DOHH2 (cell line): Measurements from ENCODE around the gene RPN1.

Experiments used
- H3F3A ChIP-seq: fragments of 200-600 bp; sonication (generic), shearing (Covaris generic); 2 replicates; pipeline ENCODE4 v1.6.0; 2016; ENCODE audit warnings: antibody characterized with exemption, mild to moderate bottlenecking; ENCODE audit not compliant: control insufficient read depth, insufficient read depth
- H3K27ac ChIP-seq: fragments of 200-600 bp; sonication (generic); 2 replicates; pipeline ENCODE4 v1.5.1; 2014; ENCODE audit warnings: low read depth, mild to moderate bottlenecking, low read length, moderate library complexity
- H3K27me3 ChIP-seq: fragments of 200-600 bp; sonication (generic); 2 replicates; pipeline ENCODE4 v1.6.1; 2014; ENCODE audit warnings: mild to moderate bottlenecking, low read length, mixed read lengths; ENCODE audit not compliant: control insufficient read depth
- H3K36me3 ChIP-seq: fragments of 200-600 bp; sonication (generic); 2 replicates; pipeline ENCODE4 v1.6.1; 2014; ENCODE audit warnings: mild to moderate bottlenecking, low read length, moderate library complexity, mixed read lengths; ENCODE audit not compliant: control insufficient read depth
- H3K4me1 ChIP-seq: fragments of 200-600 bp; sonication (generic); 2 replicates; pipeline ENCODE4 v1.6.1; 2014; ENCODE audit warnings: mild to moderate bottlenecking, low read length, mixed read lengths; ENCODE audit not compliant: control insufficient read depth
- H3K4me2 ChIP-seq: fragments of 200-600 bp; sonication (generic); 2 replicates; pipeline ENCODE4 v1.6.0; 2014; ENCODE audit warnings: mild to moderate bottlenecking, low read length, moderate library complexity
- H3K4me3 ChIP-seq: fragments of 200-600 bp; sonication (generic); 2 replicates; pipeline ENCODE4 v1.5.1; 2014; ENCODE audit warnings: mild to moderate bottlenecking, low read length, mixed read lengths
- H3K79me2 ChIP-seq: fragments of 200-600 bp; sonication (generic); 2 replicates; pipeline ENCODE4 v1.6.1; 2014; ENCODE audit warnings: mild to moderate bottlenecking, low read length, mixed read lengths; ENCODE audit not compliant: control insufficient read depth
- H3K9me2 ChIP-seq: fragments of 200-600 bp; sonication (generic); replicated peaks from 2 replicates; pipeline ENCODE4 v1.6.1; 2014; ENCODE audit warnings: mild to moderate bottlenecking, low read length, mixed read lengths; ENCODE audit not compliant: control insufficient read depth
- H3K9me3 ChIP-seq: fragments of 200-600 bp; sonication (generic); 2 replicates; pipeline ENCODE4 v1.6.1; 2014; ENCODE audit warnings: antibody characterized with exemption, low read length, mixed read lengths; ENCODE audit not compliant: control insufficient read depth, insufficient read depth
- H4K20me1 ChIP-seq: fragments of 200-600 bp; sonication (generic); 2 replicates; pipeline ENCODE4 v1.6.0; 2014; ENCODE audit warnings: low read depth, mild to moderate bottlenecking, antibody characterized with exemption, low read length, moderate library complexity; ENCODE audit not compliant: control insufficient read depth, insufficient read depth
- EZH2phosphoT487 ChIP-seq: fragments of 200-600 bp; sonication (generic); IDR thresholded peaks from 2 replicates; pipeline ENCODE4 v1.6.1; 2017; ENCODE audit warnings: borderline replicate concordance, mild to moderate bottlenecking, antibody characterized with exemption, low read length, moderate library complexity, mixed read lengths
- TF ChIP-seq, protein P1 (sequence below): fragments of 200-600 bp; sonication (generic); IDR thresholded peaks from one replicate; pipeline ENCODE4 v1.5.1; 2014; ENCODE audit warnings: antibody characterized with exemption, mild to moderate bottlenecking, low read depth, low read length; ENCODE audit not compliant: poor library complexity, severe bottlenecking

RPN1 gene

GRCh38 chr3:128610451-128611070 is 40.1 kb downstream of the RPN1 start:
- no peak for TF ChIP-seq EZH2phosphoT487
- TF ChIP-seq, protein P1, sequence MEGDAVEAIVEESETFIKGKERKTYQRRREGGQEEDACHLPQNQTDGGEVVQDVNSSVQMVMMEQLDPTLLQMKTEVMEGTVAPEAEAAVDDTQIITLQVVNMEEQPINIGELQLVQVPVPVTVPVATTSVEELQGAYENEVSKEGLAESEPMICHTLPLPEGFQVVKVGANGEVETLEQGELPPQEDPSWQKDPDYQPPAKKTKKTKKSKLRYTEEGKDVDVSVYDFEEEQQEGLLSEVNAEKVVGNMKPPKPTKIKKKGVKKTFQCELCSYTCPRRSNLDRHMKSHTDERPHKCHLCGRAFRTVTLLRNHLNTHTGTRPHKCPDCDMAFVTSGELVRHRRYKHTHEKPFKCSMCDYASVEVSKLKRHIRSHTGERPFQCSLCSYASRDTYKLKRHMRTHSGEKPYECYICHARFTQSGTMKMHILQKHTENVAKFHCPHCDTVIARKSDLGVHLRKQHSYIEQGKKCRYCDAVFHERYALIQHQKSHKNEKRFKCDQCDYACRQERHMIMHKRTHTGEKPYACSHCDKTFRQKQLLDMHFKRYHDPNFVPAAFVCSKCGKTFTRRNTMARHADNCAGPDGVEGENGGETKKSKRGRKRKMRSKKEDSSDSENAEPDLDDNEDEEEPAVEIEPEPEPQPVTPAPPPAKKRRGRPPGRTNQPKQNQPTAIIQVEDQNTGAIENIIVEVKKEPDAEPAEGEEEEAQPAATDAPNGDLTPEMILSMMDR = no peak
- Histone ChIP-seq H3K36me3 (no peaks in the 10 kb centered on the region), H3K4me3 (no peak overlapping the region), H3K4me1 (peaks cover 3% of the 10 kb centered on the region; the same call in 1 of the 2 replicates), H3F3A (0 out of 2 replicates have a peak, but pooled peaks cover 7% of the 10 kb centered on the region), H3K9me2 (no peaks in the 10 kb centered on the region), H3K9me3 (no peaks in the 10 kb centered on the region), H3K27me3 (no peaks in the 10 kb centered on the region), H4K20me1 (peaks cover 3% of the 10 kb centered on the region; the same call in 1 of the 2 replicates), H3K27ac (no peak overlapping the region), H3K4me2 (no peak overlapping the region), H3K79me2 (no peaks in the 10 kb centered on the region)

GRCh38 chr3:128609294-128609693 is 41.3 kb downstream of the RPN1 start:
- Histone ChIP-seq H3F3A (0 out of 2 replicates have a peak, but pooled peaks cover 7% of the 10 kb centered on the region), H3K9me2 (no peaks in the 10 kb centered on the region), H3K27me3 (no peaks in the 10 kb centered on the region), H3K9me3 (no peaks in the 10 kb centered on the region), H3K4me3 (no peak overlapping the region), H3K79me2 (no peaks in the 10 kb centered on the region), H3K4me1 (peaks cover 3% of the 10 kb centered on the region; the same call in 1 of the 2 replicates), H3K27ac (no peak overlapping the region), H3K4me2 (no peak overlapping the region), H3K36me3 (no peaks in the 10 kb centered on the region), H4K20me1 (peaks cover 3% of the 10 kb centered on the region; the same call in 1 of the 2 replicates)
- no peak for TF ChIP-seq EZH2phosphoT487

DNA sequence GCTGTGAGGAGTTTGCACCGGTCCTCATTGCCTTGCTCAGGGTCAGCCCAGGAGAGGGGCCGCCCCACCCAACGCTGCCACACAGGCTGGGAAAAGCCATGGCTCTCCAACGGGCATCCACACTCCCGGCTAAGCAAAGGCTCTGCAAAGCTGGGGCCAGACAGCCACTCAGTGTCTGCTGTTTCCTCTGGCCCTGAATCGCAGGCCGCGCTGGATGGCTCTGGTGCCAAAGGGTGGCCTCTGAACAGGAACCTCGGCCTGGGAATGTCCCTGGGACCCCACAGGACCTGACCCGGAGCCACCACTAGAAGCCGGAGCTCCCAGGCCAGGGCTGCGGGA is 42.9 kb downstream of the RPN1 start:
- TF ChIP-seq EZH2phosphoT487 = no peak
- TF ChIP-seq, protein P1 = no peak
- H4K20me1 ChIP-seq = peaks cover 3% of the 10 kb centered on the region; the same call in 1 of the 2 replicates
- H3K9me3 ChIP-seq = no peaks in the 10 kb centered on the region
- H3K9me2 ChIP-seq = no peaks in the 10 kb centered on the region
- H3K36me3 ChIP-seq = no peaks in the 10 kb centered on the region
- H3F3A ChIP-seq = 0 out of 2 replicates have a peak, but pooled peaks cover 7% of the 10 kb centered on the region
- H3K27me3 ChIP-seq = no peaks in the 10 kb centered on the region
- peaks cover 3% of the 10 kb centered on the region; the same call in 1 of the 2 replicates for H3K4me1 ChIP-seq
- H3K4me2 ChIP-seq = no peak overlapping the region
- H3K4me3 ChIP-seq = no peak overlapping the region
- no peak overlapping the region for H3K27ac ChIP-seq
- H3K79me2 ChIP-seq = no peaks in the 10 kb centered on the region

DNA sequence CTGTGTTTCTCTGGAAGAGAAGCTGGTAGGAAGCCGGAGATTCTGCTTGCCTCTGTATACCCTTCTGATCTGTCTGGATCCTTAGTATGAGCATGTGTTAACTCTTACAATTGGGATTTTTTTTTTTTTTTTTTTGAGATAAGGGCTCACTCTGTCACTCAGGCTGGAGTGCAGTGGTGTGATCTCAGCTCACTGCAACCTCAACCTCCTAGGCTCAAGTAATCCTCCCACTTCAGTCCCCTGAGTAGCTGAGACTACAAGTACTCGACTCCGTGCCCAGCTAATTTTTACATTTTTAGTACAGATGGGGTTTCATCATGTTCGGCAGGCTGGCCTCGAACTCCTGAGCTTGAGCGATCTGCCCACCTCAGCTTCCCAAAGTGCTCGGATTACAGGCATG is 44.5 kb downstream of the RPN1 start:
- no peak for TF ChIP-seq EZH2phosphoT487
- TF ChIP-seq, protein P1 = no peak
- no peaks in the 10 kb centered on the region for H3K9me2 ChIP-seq

More for the DNA sequence above, 44.5 kb downstream of the RPN1 start:
- H3K4me2 ChIP-seq = no peak overlapping the region
- no peaks in the 10 kb centered on the region for H3K27me3 ChIP-seq
- H3K36me3 ChIP-seq = no peaks in the 10 kb centered on the region
- H3K4me3 ChIP-seq = no peak overlapping the region
- H4K20me1 ChIP-seq = peaks cover 3% of the 10 kb centered on the region; the same call in 1 of the 2 replicates
- no peaks in the 10 kb centered on the region for H3K9me3 ChIP-seq
- no peaks in the 10 kb centered on the region for H3K79me2 ChIP-seq
- H3K27ac ChIP-seq = no peak overlapping the region
- 0 out of 2 replicates have a peak, but pooled peaks cover 7% of the 10 kb centered on the region for H3F3A ChIP-seq
- peaks cover 3% of the 10 kb centered on the region; the same call in 1 of the 2 replicates for H3K4me1 ChIP-seq
